B cell (primary cell): ENCODE measurements around the gene MACIR. TPM values are rescaled to one million over a fixed set of nuclear protein-coding genes. Genes with fewer than 3 reads are reported as not detected.

Source experiments
- ATAC-seq: fragments of 200-7000 bp; cut with Tn5 transposase; one replicate; pipeline ENCODE4 v1.10.0; 2021; ENCODE audit warnings: low read depth, mild to moderate bottlenecking, moderate number of reproducible peaks, moderate library complexity
- CTCF ChIA-PET: fragments of 350-600 bp; sonication (Branson Sonifier 250); formaldehyde crosslinking; loops from one replicate; lab custom pipeline; 2021; ENCODE audit warnings: antibody characterized with exemption, inconsistent platforms; lab: Charles Lee
- POLR2A ChIA-PET: fragments of 350-600 bp; sonication (Branson Sonifier 250); formaldehyde crosslinking; loops from one replicate; lab custom pipeline; 2021; ENCODE audit warnings: antibody characterized with exemption; lab: Charles Lee
- DNase-seq: peaks from one replicate; pipeline ENCODE4 v3.0.0; 2013
- H2AFZ ChIP-seq: 2 replicates; pipeline ENCODE4 v1.6.1; 2012; ENCODE audit warnings: mild to moderate bottlenecking, low read depth, low read length; ENCODE audit not compliant: insufficient read depth, poor library complexity, severe bottlenecking
- H3K27ac ChIP-seq, 2 donors: 1 replicate in 1 of 2; 2 replicates in 1 of 2; pipeline ENCODE4 v1.5.1; 2012 to 2013; ENCODE audit warnings: low read length in 2 of 2, mild to moderate bottlenecking in 2 of 2, moderate library complexity in 1 of 2
- H3K27me3 ChIP-seq, 4 experiments: fragments of 200-600 bp in 1 of 4; sonication (generic) in 1 of 4; replicated peaks in 1 of 4; 1 replicate in 2 of 4; 2 replicates in 2 of 4; pipeline versions ENCODE4 v1.6.1 to v1.7.0; 2013 to 2016; ENCODE audit warnings: low read length in 3 of 4, mild to moderate bottlenecking in 2 of 4, mixed read lengths in 1 of 4, moderate library complexity in 1 of 4; ENCODE audit not compliant: insufficient read depth in 4 of 4, control insufficient read depth in 3 of 4; ENCODE audit errors: control extremely low read depth in 1 of 4
- H3K36me3 ChIP-seq, 2 experiments: replicated peaks in 1 of 2; 1 replicate in 1 of 2; 2 replicates in 1 of 2; pipeline versions ENCODE4 v1.6.1 to v1.7.1; 2013; ENCODE audit warnings: low read length in 1 of 2; ENCODE audit not compliant: insufficient read depth in 2 of 2, control insufficient read depth in 1 of 2; ENCODE audit errors: control extremely low read depth in 1 of 2, extremely low read depth in 1 of 2
- H3K4me1 ChIP-seq, 2 donors: fragments of 200-600 bp in 1 of 2; sonication (generic) in 1 of 2; 1 replicate in 1 of 2; 2 replicates in 1 of 2; pipeline versions ENCODE4 v1.5.1 to v1.6.1; 2013 to 2017; ENCODE audit warnings: low read length in 2 of 2; ENCODE audit not compliant: control insufficient read depth in 2 of 2, insufficient read depth in 2 of 2
- H3K4me2 ChIP-seq: replicated peaks from 2 replicates; pipeline ENCODE3; 2012; ENCODE audit warnings: mild to moderate bottlenecking, low read depth, low read length; ENCODE audit not compliant: poor library complexity, severe bottlenecking
- H3K4me3 ChIP-seq, 5 experiments: fragments of 200-600 bp in 1 of 5; sonication (generic) in 1 of 5; 1 replicate in 3 of 5; 2 replicates in 2 of 5; pipeline versions ENCODE4 v1.5.1 to v1.7.0; 2011 to 2016; ENCODE audit warnings: low read length in 4 of 5, mild to moderate bottlenecking in 4 of 5, low read depth in 2 of 5, control low read depth in 1 of 5, moderate library complexity in 1 of 5; ENCODE audit not compliant: insufficient read depth in 1 of 5; ENCODE audit errors: control extremely low read depth in 1 of 5, extremely low read depth in 1 of 5
- H3K79me2 ChIP-seq: fragments of 200-600 bp; sonication (generic); one replicate; pipeline ENCODE4 v1.6.0; 2016; ENCODE audit warnings: low read length; ENCODE audit not compliant: control insufficient read depth, insufficient read depth
- H3K9ac ChIP-seq: fragments of 200-600 bp; sonication (generic); 2 replicates; pipeline ENCODE4 v1.6.1; 2017; ENCODE audit warnings: mild to moderate bottlenecking, low read length, moderate library complexity
- H3K9me3 ChIP-seq, 3 donors: one replicate each; pipeline versions ENCODE4 v1.6.1 to v1.7.1; 2013; ENCODE audit warnings: low read length in 2 of 3; ENCODE audit not compliant: control insufficient read depth in 2 of 3, insufficient read depth in 1 of 3; ENCODE audit errors: control extremely low read depth in 1 of 3
- H4K20me1 ChIP-seq: 2 replicates; pipeline ENCODE4 v1.6.0; 2012; ENCODE audit warnings: mild to moderate bottlenecking, low read length; ENCODE audit not compliant: insufficient read depth, control insufficient read depth, poor library complexity, severe bottlenecking
- H3K27ac Mint-ChIP-seq: one replicate; pipeline ENCODE4 v1.8.0; 2021; ENCODE audit warnings: mixed read lengths
- H3K27me3 Mint-ChIP-seq: one replicate; pipeline ENCODE4 v1.8.0; 2021; ENCODE audit warnings: mixed read lengths
- H3K4me1 Mint-ChIP-seq: one replicate; pipeline ENCODE4 v1.8.0; 2021; ENCODE audit warnings: mixed read lengths
- H3K4me3 Mint-ChIP-seq: one replicate; pipeline ENCODE4 v1.8.0; 2021; ENCODE audit warnings: mixed read lengths
- H3K9me3 Mint-ChIP-seq: one replicate; pipeline ENCODE4 v1.8.0; 2022; ENCODE audit warnings: mixed read lengths; ENCODE audit not compliant: insufficient read depth
- EZH2 ChIP-seq: IDR thresholded peaks from 2 replicates; pipeline ENCODE4 v1.6.1; 2012; ENCODE audit warnings: borderline replicate concordance, low read depth, mild to moderate bottlenecking, moderate library complexity, low read length; ENCODE audit not compliant: insufficient read depth, poor library complexity, severe bottlenecking
- WGBS: methylation state at CpG from one replicate; pipeline ENCODE4 v1.1.5; 2013; ENCODE audit warnings: missing lambda C conversion rate; ENCODE audit not compliant: insufficient coverage; 5-methylcytosine and 5-hydroxymethylcytosine counted together
- intact Hi-C: fragments of 100-400 bp; cut with micrococcal nuclease; formaldehyde crosslinking; loops from one replicate; pipeline ENCODE4 v1.10.0; 2022
- polyA plus RNA-seq: library from polyadenylated mRNA; depleted of rRNA; stranded (reverse); fragments of >200 nt; gene quantifications from 2 replicates; pipeline ENCODE4 v1.2.3, GENCODE V29; 2012
- total RNA-seq, 2 donors: library from RNA; stranded (reverse); fragments of 120-200 nt in 1 of 2; gene quantifications; 1 replicate in 1 of 2; 2 replicates in 1 of 2; pipeline versions ENCODE4 v1.2.3 to v1.2.4, GENCODE V29; 2013 to 2022
- TF ChIP-seq, protein P1 (sequence below): fragments of 200-600 bp; IDR thresholded peaks from one replicate; pipeline ENCODE4 v1.8.0; 2022; ENCODE audit warnings: antibody characterized with exemption, mild to moderate bottlenecking

Gene MACIR
- total and polyA plus RNA-seq, 2 donors (not counting 1 experiment from before 2014, with no cell fraction given), result 1.3 to 3.3 TPM

DNA sequence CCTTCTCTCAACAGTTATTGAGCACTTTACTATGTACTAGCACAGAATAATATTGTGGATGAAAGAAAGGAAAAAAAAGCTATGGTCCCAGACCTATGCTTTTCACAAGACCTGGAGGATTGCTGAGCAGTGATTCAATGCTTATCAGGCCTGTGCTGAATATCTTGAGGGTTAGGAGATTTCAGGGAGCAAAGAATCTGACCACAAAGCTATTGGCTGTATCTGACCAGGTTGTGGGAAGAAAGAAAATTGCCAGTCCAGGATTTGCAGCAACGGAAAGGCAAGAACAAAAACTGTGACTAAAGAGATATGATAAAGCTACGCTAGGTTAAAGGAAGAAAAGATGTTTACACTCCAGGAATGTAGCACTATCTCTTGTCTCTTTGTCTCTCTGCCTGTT lies 14.9 kb upstream of the MACIR start:
- H3K27me3 ChIP-seq, result no peaks in the 10 kb centered on the region
- H3K9ac ChIP-seq, result no peak overlapping the region
- H3K9me3 Mint-ChIP-seq, result peaks cover 2% of the 10 kb centered on the region
- H4K20me1 ChIP-seq, result no peaks in the 10 kb centered on the region
- no peak overlapping the region for H3K27ac Mint-ChIP-seq
- WGBS, result 77% methylated on average over 2 of the region's 2 CpGs
- H3K4me1 ChIP-seq, result no peaks in the 10 kb centered on the region
- H3K4me2 ChIP-seq, result no peak overlapping the region
- no peak overlapping the region for H3K4me3 Mint-ChIP-seq
- H3K79me2 ChIP-seq, result no peaks in the 10 kb centered on the region
- no peak overlapping the region for H3K4me3 ChIP-seq
- no peak overlapping the region for H3K27ac ChIP-seq
- H3K36me3 ChIP-seq, result no peaks in the 10 kb centered on the region
- intact Hi-C loops, result no loop called here
- H3K27me3 Mint-ChIP-seq, result peaks cover 11% of the 10 kb centered on the region
- CTCF ChIA-PET, result no interaction called here
- peaks cover 0 to 3% (median 0%) of the 10 kb centered on the region in 3 donors for H3K9me3 ChIP-seq
- ATAC-seq (no peak), DNase-seq (no peak)
- H2AFZ ChIP-seq, result peak overlapping the region; percentile 4
- POLR2A ChIA-PET, result no interaction called here
- peaks cover 2% of the 10 kb centered on the region for H3K4me1 Mint-ChIP-seq
- TF ChIP-seq, protein P1, sequence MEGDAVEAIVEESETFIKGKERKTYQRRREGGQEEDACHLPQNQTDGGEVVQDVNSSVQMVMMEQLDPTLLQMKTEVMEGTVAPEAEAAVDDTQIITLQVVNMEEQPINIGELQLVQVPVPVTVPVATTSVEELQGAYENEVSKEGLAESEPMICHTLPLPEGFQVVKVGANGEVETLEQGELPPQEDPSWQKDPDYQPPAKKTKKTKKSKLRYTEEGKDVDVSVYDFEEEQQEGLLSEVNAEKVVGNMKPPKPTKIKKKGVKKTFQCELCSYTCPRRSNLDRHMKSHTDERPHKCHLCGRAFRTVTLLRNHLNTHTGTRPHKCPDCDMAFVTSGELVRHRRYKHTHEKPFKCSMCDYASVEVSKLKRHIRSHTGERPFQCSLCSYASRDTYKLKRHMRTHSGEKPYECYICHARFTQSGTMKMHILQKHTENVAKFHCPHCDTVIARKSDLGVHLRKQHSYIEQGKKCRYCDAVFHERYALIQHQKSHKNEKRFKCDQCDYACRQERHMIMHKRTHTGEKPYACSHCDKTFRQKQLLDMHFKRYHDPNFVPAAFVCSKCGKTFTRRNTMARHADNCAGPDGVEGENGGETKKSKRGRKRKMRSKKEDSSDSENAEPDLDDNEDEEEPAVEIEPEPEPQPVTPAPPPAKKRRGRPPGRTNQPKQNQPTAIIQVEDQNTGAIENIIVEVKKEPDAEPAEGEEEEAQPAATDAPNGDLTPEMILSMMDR, result no peak
- no peak for TF ChIP-seq EZH2

DNA sequence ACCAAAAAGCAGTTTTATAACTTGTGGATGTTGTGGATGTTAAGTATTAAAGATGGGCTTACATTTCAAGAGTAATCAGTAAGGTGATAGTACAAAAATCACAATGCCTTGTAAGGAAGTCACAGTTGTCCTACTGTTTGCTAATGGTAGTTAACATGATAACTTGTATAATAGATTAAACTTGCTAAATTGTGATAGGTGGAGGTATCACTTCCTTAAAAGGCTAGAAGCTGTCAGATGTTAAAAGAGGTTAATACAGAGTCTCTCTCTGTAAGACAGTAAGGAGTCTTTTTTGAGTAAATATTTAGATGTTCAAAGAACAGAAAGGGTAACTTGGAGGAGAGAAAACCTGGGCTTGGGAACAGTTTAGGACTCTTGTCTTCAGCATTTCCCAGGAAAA lies 14.2 kb upstream of the MACIR start:
- ATAC-seq (no peak), DNase-seq (no peak)
- H4K20me1 ChIP-seq, result no peaks in the 10 kb centered on the region
- no peaks in the 10 kb centered on the region for H3K36me3 ChIP-seq
- ChIA-PET POLR2A (no interaction called here), CTCF (no interaction called here)
- no peak overlapping the region for H3K27ac Mint-ChIP-seq
- peaks cover 0 to 3% (median 2%) of the 10 kb centered on the region in 3 donors for H3K9me3 ChIP-seq
- no peaks in the 10 kb centered on the region for H3K4me1 ChIP-seq
- no peak overlapping the region for H2AFZ ChIP-seq
- no peak overlapping the region for H3K27ac ChIP-seq
- H3K4me2 ChIP-seq, result no peak overlapping the region
- H3K4me3 Mint-ChIP-seq, result no peak overlapping the region
- no peak overlapping the region for H3K9ac ChIP-seq
- H3K4me3 ChIP-seq, result no peak overlapping the region
- H3K79me2 ChIP-seq, result no peaks in the 10 kb centered on the region
- peaks cover 12% of the 10 kb centered on the region for H3K27me3 Mint-ChIP-seq
- no peaks in the 10 kb centered on the region for H3K27me3 ChIP-seq
- peaks cover 3% of the 10 kb centered on the region for H3K9me3 Mint-ChIP-seq
- peaks cover 2% of the 10 kb centered on the region for H3K4me1 Mint-ChIP-seq
- intact Hi-C loops, result no loop called here
- TF ChIP-seq EZH2, result no peak
- TF ChIP-seq, protein P1, result no peak
